Measurements from ENCODE around the gene TRIM31.

TRIM31 gene

GRCh38 chr6:30061092-30061857 lies 51.6 kb downstream of the TRIM31 start, which contains the start of gene POLR1H (continued):
- TF ChIP-seq ZBTB10 (tag by site-specific recombination; IDR thresholded peaks at IDR 0.05) (peak; percentile 41), ZNF140 (tag by site-specific recombination; IDR thresholded peaks at IDR 0.05) (no peak), ZNF558 (tag by site-specific recombination; IDR thresholded peaks at IDR 0.05) (peak; percentile 29; the same call in 1 of the 2 replicates), ZNF18 (tag by site-specific recombination; IDR thresholded peaks at IDR 0.05) (peak; percentile 56; the same call in 1 of the 2 replicates), KLF1 (tag by site-specific recombination; IDR thresholded peaks at IDR 0.05) (peak; percentile 32; the same call in 1 of the 2 replicates), SP3 (tag by site-specific recombination; IDR thresholded peaks at IDR 0.05) (peak; percentile 74), ZNF776 (tag by site-specific recombination; IDR thresholded peaks at IDR 0.05; ENCODE audit: borderline replicate concordance) (no peak), TRIM28 (IDR thresholded peaks at IDR 0.05; ENCODE audit: borderline replicate concordance, low read length) (0 out of 2 replicates have a peak, but pooled peaks have one; percentile 72), PRDM10 (tag by site-specific recombination; IDR thresholded peaks at IDR 0.05) (peak; percentile 49), ZSCAN30 (tag by site-specific recombination; IDR thresholded peaks at IDR 0.05) (peak; percentile 82), INSM2 (tag by site-specific recombination; IDR thresholded peaks at IDR 0.05) (peak; percentile 80), RBAK (tag by site-specific recombination; IDR thresholded peaks at IDR 0.05) (peak; percentile 10; the same call in 1 of the 2 replicates), KLF7 (tag by site-specific recombination; IDR thresholded peaks at IDR 0.05; ENCODE audit: borderline replicate concordance) (peak; percentile 49; the same call in 1 of the 2 replicates), OVOL3 (tag by site-specific recombination; IDR thresholded peaks at IDR 0.05) (0 out of 2 replicates have a peak, but pooled peaks have one; percentile 20), ZNF133 (tag by site-specific recombination; IDR thresholded peaks at IDR 0.05) (no peak), REST (tag by site-specific recombination; IDR thresholded peaks at IDR 0.05) (no peak)
